GM12878 (cell line): ENCODE measurements around the gene AOAH.

Experiments used
- BHLHE40 ChIP-seq, 2 experiments: fragments of 450-650 bp in 1 of 2; IDR thresholded peaks; 2 replicates each; pipeline ENCODE4 v1.6.1; 2011 to 2017; ENCODE audit warnings: low read depth in 2 of 2, borderline replicate concordance in 1 of 2, improper control_type of control experiment in 1 of 2, low read length in 1 of 2, mild to moderate bottlenecking in 1 of 2
- EP300 ChIP-seq, 2 experiments: fragments of 150-350 bp in 1 of 2; IDR thresholded peaks; 2 replicates each; pipeline ENCODE4 v1.6.1; 2011 to 2012; ENCODE audit warnings: low read depth in 2 of 2, low read length in 2 of 2, borderline replicate concordance in 1 of 2, improper control_type of control experiment in 1 of 2, inconsistent platforms in 1 of 2; ENCODE audit not compliant: control insufficient read depth in 1 of 2
- ESRRA ChIP-seq: IDR thresholded peaks from 2 replicates; pipeline ENCODE4 v1.6.1; 2012; ENCODE audit warnings: mild to moderate bottlenecking, low read length, improper control_type of control experiment
- FOXM1 ChIP-seq: IDR thresholded peaks from 2 replicates; pipeline ENCODE4 v1.6.1; 2012; ENCODE audit warnings: low read depth, mild to moderate bottlenecking, inconsistent platforms, low read length, moderate library complexity
- HDAC6 ChIP-seq: fragments of 200-600 bp; sonication (generic); IDR thresholded peaks from one replicate; pipeline ENCODE4 v1.8.0; 2017; ENCODE audit warnings: antibody characterized with exemption; ENCODE audit not compliant: unreplicated experiment
- KDM1A ChIP-seq: fragments of 200-600 bp; sonication (generic); IDR thresholded peaks from 2 replicates; pipeline ENCODE4 v1.6.1; 2016; ENCODE audit warnings: borderline replicate concordance
- SREBF2 ChIP-seq: IDR thresholded peaks from 2 replicates; pipeline ENCODE4 v1.6.1; 2012; ENCODE audit warnings: mild to moderate bottlenecking, low read length
- TF ChIP-seq, protein P1 (sequence below), 3 experiments: IDR thresholded peaks in 2 of 3; conservative IDR thresholded peaks in 1 of 3; 2 replicates each; pipeline ENCODE4 v1.5.1; 2011; ENCODE audit warnings: low read depth in 3 of 3, low read length in 3 of 3, mild to moderate bottlenecking in 3 of 3, control low read depth in 2 of 3, moderate library complexity in 2 of 3, inconsistent platforms in 1 of 3, mixed read lengths in 1 of 3; ENCODE audit not compliant: control insufficient read depth in 2 of 3, insufficient read depth in 1 of 3; ENCODE audit errors: extremely low read depth in 1 of 3
- TF ChIP-seq, protein P2 (sequence below): IDR thresholded peaks from 2 replicates; pipeline ENCODE4 v1.6.1; 2012; ENCODE audit warnings: low read depth, low read length, improper control_type of control experiment

DNA sequence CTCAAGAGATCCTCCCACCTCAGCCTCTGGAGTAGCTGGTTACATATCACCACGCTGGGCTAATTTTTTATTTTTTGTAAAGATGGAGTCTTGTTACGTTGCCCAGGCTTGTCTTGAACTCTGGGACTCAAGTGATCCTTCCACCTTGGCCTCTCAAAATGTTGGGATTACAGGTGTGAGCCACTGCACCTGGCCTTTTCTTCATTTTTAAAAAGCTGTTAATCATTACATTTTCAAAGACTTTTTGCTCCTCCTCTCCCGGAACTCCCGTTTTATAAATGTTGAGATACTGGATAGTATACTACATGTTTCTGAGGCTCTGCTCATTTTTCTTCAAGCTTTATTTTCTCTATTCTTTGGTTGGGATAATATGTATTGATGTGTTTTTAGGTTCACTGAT lies 16.4 kb downstream of the AOAH start:
- TF ChIP-seq FOXM1 (no peak), EP300 (IDR thresholded peaks at IDR 0.05; ENCODE audit: borderline replicate concordance in 1 of 2, control insufficient read depth in 1 of 2, low read depth in 2 of 2, low read length in 2 of 2) (no peak), BHLHE40 (IDR thresholded peaks at IDR 0.05; ENCODE audit: borderline replicate concordance in 1 of 2, low read depth in 2 of 2, low read length in 1 of 2) (no peak), HDAC6 (no peak), KDM1A (no peak), ESRRA (no peak), SREBF2 (no peak)
- TF ChIP-seq, protein P1, sequence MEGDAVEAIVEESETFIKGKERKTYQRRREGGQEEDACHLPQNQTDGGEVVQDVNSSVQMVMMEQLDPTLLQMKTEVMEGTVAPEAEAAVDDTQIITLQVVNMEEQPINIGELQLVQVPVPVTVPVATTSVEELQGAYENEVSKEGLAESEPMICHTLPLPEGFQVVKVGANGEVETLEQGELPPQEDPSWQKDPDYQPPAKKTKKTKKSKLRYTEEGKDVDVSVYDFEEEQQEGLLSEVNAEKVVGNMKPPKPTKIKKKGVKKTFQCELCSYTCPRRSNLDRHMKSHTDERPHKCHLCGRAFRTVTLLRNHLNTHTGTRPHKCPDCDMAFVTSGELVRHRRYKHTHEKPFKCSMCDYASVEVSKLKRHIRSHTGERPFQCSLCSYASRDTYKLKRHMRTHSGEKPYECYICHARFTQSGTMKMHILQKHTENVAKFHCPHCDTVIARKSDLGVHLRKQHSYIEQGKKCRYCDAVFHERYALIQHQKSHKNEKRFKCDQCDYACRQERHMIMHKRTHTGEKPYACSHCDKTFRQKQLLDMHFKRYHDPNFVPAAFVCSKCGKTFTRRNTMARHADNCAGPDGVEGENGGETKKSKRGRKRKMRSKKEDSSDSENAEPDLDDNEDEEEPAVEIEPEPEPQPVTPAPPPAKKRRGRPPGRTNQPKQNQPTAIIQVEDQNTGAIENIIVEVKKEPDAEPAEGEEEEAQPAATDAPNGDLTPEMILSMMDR (IDR thresholded peaks at IDR 0.05 in 2 of 3, conservative IDR thresholded peaks at IDR 0.05 in 1 of 3; ENCODE audit: control insufficient read depth in 2 of 3, extremely low read depth in 1 of 3, insufficient read depth in 1 of 3, low read depth in 3 of 3, low read length in 3 of 3), result no peak
- TF ChIP-seq, protein P2, sequence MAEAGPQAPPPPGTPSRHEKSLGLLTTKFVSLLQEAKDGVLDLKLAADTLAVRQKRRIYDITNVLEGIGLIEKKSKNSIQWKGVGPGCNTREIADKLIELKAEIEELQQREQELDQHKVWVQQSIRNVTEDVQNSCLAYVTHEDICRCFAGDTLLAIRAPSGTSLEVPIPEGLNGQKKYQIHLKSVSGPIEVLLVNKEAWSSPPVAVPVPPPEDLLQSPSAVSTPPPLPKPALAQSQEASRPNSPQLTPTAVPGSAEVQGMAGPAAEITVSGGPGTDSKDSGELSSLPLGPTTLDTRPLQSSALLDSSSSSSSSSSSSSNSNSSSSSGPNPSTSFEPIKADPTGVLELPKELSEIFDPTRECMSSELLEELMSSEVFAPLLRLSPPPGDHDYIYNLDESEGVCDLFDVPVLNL, result no peak
